K562 (cell line): ENCODE results near the gene SYT7. TPM values are rescaled to one million over a fixed set of nuclear protein-coding genes. Genes with fewer than 3 reads are reported as not detected.

Source experiments
- ATAC-seq: fragments of 200-7000 bp; cut with Tn5 transposase; 3 replicates; pipeline ENCODE4 v1.9.1; 2020; ENCODE audit warnings: moderate library complexity
- BruUV-seq: library from RNA; stranded (reverse); fragments of 400-500 nt; replicated peaks from 2 replicates; lab custom pipeline; 2021; lab: Mats Ljungman, UMichigan
- CTCF ChIA-PET: fragments of 300-600 bp; formaldehyde crosslinking; extraction: SDS; loops from one replicate; lab custom pipeline; 2021; ENCODE audit warnings: low intra/inter-chr PET ratio; lab: Yijun Ruan, JAX
- POLR2A ChIA-PET: fragments of 300-600, 350-650 bp; sonication (Branson Sonifier 250); formaldehyde crosslinking; extraction: SDS; loops from one replicate; lab custom pipeline; 2021; ENCODE audit warnings: antibody characterized with exemption, inconsistent platforms; lab: Yijun Ruan, JAX
- DNase-seq, 4 experiments: peaks; one replicate each; pipeline versions ENCODE4 v3.0.0 to v3.0.0-alpha.2; 2011 to 2018; ENCODE audit warnings: low spot score in 3 of 4, mixed read lengths in 3 of 4; ENCODE audit errors: extremely low read depth in 1 of 4
- FAIRE-seq: peaks from 2 replicates; lab custom pipeline; 2011; peaks lifted over from hg19 to GRCh38; lab: Jason Lieb, UNC
- H2AFZ ChIP-seq: 2 replicates; pipeline ENCODE4 v1.6.0; 2011; ENCODE audit warnings: low read depth, low read length, control low read depth, inconsistent platforms
- H3K27ac ChIP-seq: fragments of 200-600 bp; 3 replicates; pipeline ENCODE4 v1.8.0; 2011; ENCODE audit warnings: low read depth, mild to moderate bottlenecking, control low read depth, inconsistent platforms, low read length, moderate library complexity, mixed read lengths; ENCODE audit errors: extremely low read depth
- H3K27me3 ChIP-seq, 2 experiments: fragments of 300-600 bp in 1 of 2; 2 replicates in 1 of 2; 3 replicates in 1 of 2; pipeline versions ENCODE4 v1.6.0 to v1.8.0; 2011; ENCODE audit warnings: inconsistent platforms in 2 of 2, low read length in 2 of 2, mild to moderate bottlenecking in 1 of 2, mixed read lengths in 1 of 2, moderate library complexity in 1 of 2; ENCODE audit not compliant: control insufficient read depth in 2 of 2, insufficient read depth in 2 of 2
- H3K36me3 ChIP-seq: fragments of 300-600 bp; 3 replicates; pipeline ENCODE4 v1.8.0; 2011; ENCODE audit warnings: mild to moderate bottlenecking, low read length, inconsistent platforms; ENCODE audit not compliant: control insufficient read depth, insufficient read depth
- H3K4me1 ChIP-seq, 2 experiments: fragments of 200-600 bp in 1 of 2; replicated peaks in 1 of 2; 2 replicates in 1 of 2; 3 replicates in 1 of 2; pipeline versions ENCODE4 v1.5.1 to v1.8.0; 2011; ENCODE audit warnings: inconsistent platforms in 2 of 2, low read length in 2 of 2, mild to moderate bottlenecking in 1 of 2, mixed read lengths in 1 of 2, moderate library complexity in 1 of 2; ENCODE audit not compliant: control insufficient read depth in 2 of 2, insufficient read depth in 2 of 2
- H3K4me2 ChIP-seq: 2 replicates; pipeline ENCODE4 v1.6.1; 2011; ENCODE audit warnings: low read length, control low read depth, inconsistent platforms, mixed read lengths; ENCODE audit not compliant: insufficient read depth
- H3K4me3 ChIP-seq: fragments of 200-600 bp; sonication (generic), shearing (Covaris generic); 2 replicates; pipeline ENCODE4 v1.5.1; 2016; ENCODE audit warnings: control low read depth, inconsistent platforms
- H3K79me2 ChIP-seq: fragments of 200-600 bp; 3 replicates; pipeline ENCODE4 v1.8.0; 2011; ENCODE audit warnings: low read length, inconsistent platforms; ENCODE audit not compliant: control insufficient read depth, insufficient read depth
- H3K9ac ChIP-seq, 2 experiments: 2 replicates each; pipeline versions ENCODE4 v1.6.0 to v1.6.1; 2011; ENCODE audit warnings: low read depth in 2 of 2, low read length in 2 of 2, control low read depth in 1 of 2, inconsistent platforms in 1 of 2, mild to moderate bottlenecking in 1 of 2, mixed read lengths in 1 of 2; ENCODE audit not compliant: insufficient read depth in 1 of 2
- H3K9me1 ChIP-seq: one replicate; pipeline ENCODE4 v1.6.0; 2011; ENCODE audit warnings: inconsistent platforms, mild to moderate bottlenecking, low read length, moderate library complexity; ENCODE audit not compliant: control insufficient read depth, insufficient read depth
- H3K9me3 ChIP-seq: replicated peaks from 2 replicates; pipeline ENCODE4 v1.5.1; 2011; ENCODE audit warnings: low read depth, low read length, inconsistent platforms; ENCODE audit not compliant: control insufficient read depth, insufficient read depth
- H4K20me1 ChIP-seq: replicated peaks from 2 replicates; pipeline ENCODE4 v1.6.1; 2011; ENCODE audit warnings: low read length, inconsistent platforms, mixed read lengths; ENCODE audit not compliant: control insufficient read depth, insufficient read depth
- CEBPG ChIP-seq, 3 experiments: fragments of 200-800 bp in 1 of 3; sonication (Bioruptor generic) in 1 of 3; sonication (generic) in 1 of 3; formaldehyde crosslinking in 1 of 3; IDR thresholded peaks in 2 of 3; conservative IDR thresholded peaks in 1 of 3; 2 replicates each; pipeline versions ENCODE4 v1.6.1 to v1.8.0; 2016 to 2022; ENCODE audit warnings: missing compliant biosample characterization in 2 of 3, missing genetic modification characterization in 2 of 3, mild to moderate bottlenecking in 1 of 3, missing genetic modification reagents in 1 of 3
- CTBP1 ChIP-seq: fragments of 450-650 bp; IDR thresholded peaks from 2 replicates; pipeline ENCODE4 v1.6.1; 2016; ENCODE audit warnings: borderline replicate concordance
- CTCF ChIP-seq, 3 experiments: IDR thresholded peaks in 2 of 3; conservative IDR thresholded peaks in 1 of 3; 2 replicates each; pipeline ENCODE4 v1.5.1; 2011 to 2012; ENCODE audit warnings: low read length in 3 of 3, mild to moderate bottlenecking in 3 of 3, control low read depth in 2 of 3, improper control_type of control experiment in 1 of 3, inconsistent platforms in 1 of 3, low read depth in 1 of 3, mixed read lengths in 1 of 3, moderate library complexity in 1 of 3; ENCODE audit not compliant: insufficient read depth in 2 of 3
- NR3C1 ChIP-seq: sonication (generic); formaldehyde crosslinking; IDR thresholded peaks from 2 replicates; pipeline ENCODE4 v1.8.1; 2022; ENCODE audit warnings: missing genetic modification reagents
- SMARCE1 ChIP-seq: fragments of 450-650 bp; IDR thresholded peaks from 2 replicates; pipeline ENCODE4 v1.7.1; 2016; ENCODE audit warnings: mild to moderate bottlenecking
- WGBS: fragments of 100-300 bp; shearing (Covaris generic); methylation state at CpG from one replicate; pipeline ENCODE4 v1.1.6; 2016; ENCODE audit warnings: low coverage, mixed read lengths; ENCODE audit not compliant: insufficient coverage; ENCODE audit errors: missing lambda C conversion rate; 5-methylcytosine and 5-hydroxymethylcytosine counted together
- in situ Hi-C: fragments of 300-500 bp; cut with MboI; formaldehyde crosslinking; loops from 4 replicates; pipeline ENCODE4 v1.15.0; 2018; ENCODE audit warnings: inconsistent platforms, mixed read lengths
- intact Hi-C: fragments of 100-400 bp; cut with micrococcal nuclease; formaldehyde crosslinking; loops from 2 replicates; pipeline ENCODE4 v1.14.2; 2022
- polyA plus RNA-seq, 8 experiments: library from polyadenylated mRNA; depleted of rRNA in 4 of 8; stranded (reverse) in 5 of 8; unstranded in 3 of 8; fragments of >200 nt; fragmentation: Nextera tagmentation in 2 of 8; fragmentation: Illumina TruSeq in 1 of 8; extraction: Ambion mirVana in 2 of 8; extraction: Trizol in 1 of 8; gene quantifications; 2 replicates each; pipeline versions ENCODE4 v1.2.1 to v1.2.3, GENCODE V29; 2011 to 2014; ENCODE audit warnings: inconsistent platforms in 1 of 8, missing spikeins in 1 of 8
- total RNA-seq, 7 experiments: library from RNA; depleted of rRNA in 6 of 7; stranded (reverse); fragments of >200 nt in 6 of 7; fragmentation: Illumina TruSeq in 2 of 7; extraction: Trizol in 2 of 7; gene quantifications; 2 replicates each; pipeline versions ENCODE4 v1.2.1 to v1.2.3, GENCODE V29; 2011 to 2021; ENCODE audit warnings: low replicate concordance in 1 of 7
- TF ChIP-seq, protein P1 (sequence below), 2 experiments: fragments of 450-650 bp in 1 of 2; sonication (generic) in 1 of 2; formaldehyde crosslinking in 1 of 2; IDR thresholded peaks in 1 of 2; conservative IDR thresholded peaks in 1 of 2; 2 replicates each; pipeline versions ENCODE4 v1.6.1 to v1.8.1; 2016 to 2023; ENCODE audit warnings: mild to moderate bottlenecking in 2 of 2, moderate library complexity in 2 of 2, inconsistent platforms in 1 of 2, missing genetic modification reagents in 1 of 2

Gene SYT7
- total and polyA plus RNA-seq, 9 of the 15 experiments (the other 6 are each of a cell fraction or from before 2014, with no cell fraction given) = 0.01 to 0.51 (median 0.16) TPM; not detected in 1

GRCh38 chr11:61617515-61617914 is 36.6 kb upstream of the SYT7 start:
- intact Hi-C loops = no loop called here
- Histone ChIP-seq H2AFZ (no peak overlapping the region), H3K9me3 (no peaks in the 10 kb centered on the region), H3K27me3 (peaks cover 14 to 52% of the 10 kb centered on the region in 2 experiments), H3K4me2 (no peak overlapping the region), H4K20me1 (0 out of 2 replicates have a peak, but pooled peaks cover 3% of the 10 kb centered on the region), H3K9me1 (no peaks in the 10 kb centered on the region), H3K27ac (no peak overlapping the region), H3K79me2 (no peaks in the 10 kb centered on the region), H3K4me1 (no peaks in the 10 kb centered on the region), H3K9ac (no peak overlapping the region), H3K4me3 (no peak overlapping the region), H3K36me3 (no peaks in the 10 kb centered on the region)
- in situ Hi-C loops = no loop called here
- 19% methylated on average over 4 of the region's 4 CpGs for WGBS
- ChIA-PET POLR2A (no interaction called here), CTCF (interaction anchor here (0.7 kb wide), 1 partner anchor 131 kb away, joined by 3 read pairs; no protein-coding TSS in a partner anchor)
- FAIRE-seq = no peak
- BruUV-seq = no TSS peak
- no peak for ATAC-seq
- TF ChIP-seq SMARCE1 = no peak
- 0 out of 6 replicates have a peak, but pooled peaks of 1 of the 3 experiments have one; percentile 3 for TF ChIP-seq CTCF (IDR thresholded peaks at IDR 0.05 in 2 of 3, conservative IDR thresholded peaks at IDR 0.05 in 1 of 3; ENCODE audit: insufficient read depth in 2 of 3, low read depth in 1 of 3, low read length in 3 of 3)
- no peak for DNase-seq

DNA sequence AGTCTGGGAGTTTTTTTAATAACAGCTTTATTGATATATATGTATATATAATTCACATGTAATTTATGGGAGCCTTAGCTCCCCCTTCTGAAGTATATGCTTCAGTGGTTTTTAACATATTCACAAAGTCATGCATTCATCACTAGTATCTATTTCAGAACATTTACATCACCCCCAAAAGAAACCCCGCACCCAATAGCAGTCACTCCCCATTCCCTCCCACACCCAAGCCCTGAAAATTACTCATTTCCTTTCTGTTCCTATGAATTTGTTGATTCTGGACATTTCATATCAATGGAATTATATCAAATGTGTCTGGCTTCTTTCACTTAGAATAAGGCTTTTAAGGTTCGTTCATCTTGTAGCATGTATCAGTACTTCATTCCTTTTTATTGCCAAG is 35.6 kb upstream of the SYT7 start:
- CTCF ChIA-PET = no interaction called here

More for the DNA sequence above, 35.6 kb upstream of the SYT7 start:
- WGBS = 0% methylated on average over 2 of the region's 2 CpGs
- H3K4me1 ChIP-seq = no peaks in the 10 kb centered on the region
- H3K4me3 ChIP-seq = no peak overlapping the region
- no peak for ATAC-seq
- in situ Hi-C loops (no loop called here), intact Hi-C loops (no loop called here)
- H3K27ac ChIP-seq = no peak overlapping the region
- no peak for FAIRE-seq
- POLR2A ChIA-PET = no interaction called here
- 0 out of 2 replicates have a peak, but pooled peaks cover 3% of the 10 kb centered on the region for H4K20me1 ChIP-seq
- no peaks in the 10 kb centered on the region for H3K9me3 ChIP-seq
- H3K27me3 ChIP-seq = peaks cover 14 to 50% of the 10 kb centered on the region in 2 experiments
- no peaks in the 10 kb centered on the region for H3K36me3 ChIP-seq
- no peaks in the 10 kb centered on the region for H3K9me1 ChIP-seq
- no peak overlapping the region for H3K4me2 ChIP-seq
- no peak for DNase-seq
- BruUV-seq = no TSS peak
- no peak overlapping the region for H3K9ac ChIP-seq
- H3K79me2 ChIP-seq = no peaks in the 10 kb centered on the region
- no peak overlapping the region for H2AFZ ChIP-seq
- TF ChIP-seq CTBP1 (no peak), CEBPG (CRISPR knock-in tag; IDR thresholded peaks at IDR 0.05) (no peak), CEBPG (tag; conservative IDR thresholded peaks at IDR 0.05 in 1 of 2, IDR thresholded peaks at IDR 0.05 in 1 of 2) (peak in 1 of 2 experiments; percentile 73; a peak in 2 of 4 replicates), NR3C1 (CRISPR knock-in tag) (no peak)
- TF ChIP-seq, protein P1, sequence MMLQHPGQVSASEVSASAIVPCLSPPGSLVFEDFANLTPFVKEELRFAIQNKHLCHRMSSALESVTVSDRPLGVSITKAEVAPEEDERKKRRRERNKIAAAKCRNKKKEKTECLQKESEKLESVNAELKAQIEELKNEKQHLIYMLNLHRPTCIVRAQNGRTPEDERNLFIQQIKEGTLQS (IDR thresholded peaks at IDR 0.05) = peak; percentile 16; the same call in 1 of the 2 replicates
- TF ChIP-seq, protein P1 (CRISPR knock-in tag; conservative IDR thresholded peaks at IDR 0.05) = no peak
